DMS53 treated with DMSO at 0.1 percent for 48 hours (cell line): ENCODE data around the gene MALT1.
A peak's percentile ranks its signal among the peaks of the same experiment; 100 is the strongest.
"Not testable (repeated sequence)": the region's sequence is repeated elsewhere in the genome, so short reads cannot be mapped to it uniquely, and the experiment has no call there.

Experiments used
- DNase-seq: peaks from one replicate; lab custom pipeline; 2025; ENCODE audit not compliant: unreplicated experiment; lab: John Stamatoyannopoulos, UW

MALT1 gene

GRCh38 chr18:58768293-58768974, 97.2 kb downstream of the MALT1 start:
- DNase-seq, result peak; percentile 80

- no peak for DNase-seq
Observed at GRCh38 chr18:58769321-58769720, 98.1 kb downstream of the MALT1 start.

- no peak for DNase-seq
Observed at GRCh38 chr18:58770601-58771000, 99.3 kb downstream of the MALT1 start.

GRCh38 chr18:58772161-58772560, 100.9 kb downstream of the MALT1 start:
- no peak for DNase-seq

- DNase-seq, result no peak
Observed at GRCh38 chr18:58776084-58776483, 104.8 kb downstream of the MALT1 start.

GRCh38 chr18:58776541-58776940, 105.3 kb downstream of the MALT1 start:
- not testable (repeated sequence) for DNase-seq

GRCh38 chr18:58777471-58777870, 106.2 kb downstream of the MALT1 start:
- DNase-seq, result no peak

GRCh38 chr18:58779529-58779928, 108.3 kb downstream of the MALT1 start:
- no peak for DNase-seq

- no peak for DNase-seq
Observed at GRCh38 chr18:58780045-58780444, 108.8 kb downstream of the MALT1 start.

- peak; percentile 90 for DNase-seq
Observed at GRCh38 chr18:58781627-58782194, 110.4 kb downstream of the MALT1 start.

- no peak for DNase-seq
Observed at GRCh38 chr18:58784601-58785137, 113.4 kb downstream of the MALT1 start.

- DNase-seq, result peak; percentile 82
Observed at GRCh38 chr18:58785171-58785805, 114.0 kb downstream of the MALT1 start.

GRCh38 chr18:58785870-58786269, 114.6 kb downstream of the MALT1 start:
- no peak for DNase-seq

GRCh38 chr18:58787536-58788149, 116.4 kb downstream of the MALT1 start:
- no peak for DNase-seq

GRCh38 chr18:58788470-58788869, 117.2 kb downstream of the MALT1 start:
- no peak for DNase-seq

GRCh38 chr18:58788971-58789875, 118.0 kb downstream of the MALT1 start:
- no peak for DNase-seq

- DNase-seq, result no peak
Observed at GRCh38 chr18:58789876-58790240, 118.6 kb downstream of the MALT1 start.

- DNase-seq, result no peak
Observed at GRCh38 chr18:58792086-58792485, 120.8 kb downstream of the MALT1 start.

GRCh38 chr18:58793361-58793760, 122.1 kb downstream of the MALT1 start:
- DNase-seq, result no peak

- DNase-seq, result no peak
Observed at GRCh38 chr18:58796220-58796619, 125.0 kb downstream of the MALT1 start.

- DNase-seq, result no peak
Observed at GRCh38 chr18:58800582-58800981, 129.3 kb downstream of the MALT1 start.
